Dermis blood vessel endothelial cell (primary cell): ENCODE data around the gene ATP4B. TPM values are rescaled to one million over a fixed set of nuclear protein-coding genes. Genes with fewer than 3 reads are reported as not detected.
"Not testable (repeated sequence)": the region's sequence is repeated elsewhere in the genome, so short reads cannot be mapped to it uniquely, and the experiment has no call there.

Source experiments
- DNase-seq: peaks from one replicate; pipeline ENCODE4 v3.0.0; 2010
- total RNA-seq: library from RNA; depleted of rRNA; stranded (reverse); fragments of >200 nt; gene quantifications from 2 replicates; pipeline ENCODE4 v1.2.3, GENCODE V29; 2014

ATP4B gene
- total RNA-seq, 1 donor from 2014 or later, result not detected

DNA sequence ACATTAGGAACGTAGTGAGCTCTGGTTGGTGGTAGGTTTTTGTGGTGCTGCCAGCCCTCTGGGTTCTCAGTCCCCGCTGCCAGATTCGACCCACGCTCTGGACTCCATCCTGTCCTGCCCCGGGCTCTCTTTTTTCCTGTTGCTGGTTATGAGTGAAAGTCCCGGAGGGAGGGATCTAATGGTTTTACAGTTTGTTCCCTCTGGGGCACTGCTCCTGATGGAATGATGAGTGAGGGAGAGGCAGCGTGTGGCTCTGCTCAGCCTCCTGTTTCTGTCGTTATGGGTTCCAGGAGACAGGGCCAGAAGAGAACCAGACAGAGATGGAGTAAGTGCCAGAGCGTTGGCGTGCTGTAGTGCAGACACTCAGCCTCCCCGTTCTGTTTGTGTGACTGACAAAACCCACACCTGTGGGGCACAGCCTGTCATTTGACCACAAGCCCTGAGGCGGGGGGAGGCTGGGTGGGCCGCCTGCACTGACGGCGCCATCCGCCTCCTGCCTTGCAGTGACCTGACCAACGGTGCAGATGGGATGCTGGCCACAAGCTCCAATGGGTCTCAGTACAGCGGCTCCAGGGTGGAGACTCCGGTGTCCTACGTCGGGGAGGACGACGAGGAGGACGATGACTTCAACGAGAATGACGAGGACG lies 18.3 kb downstream of the ATP4B start:
- no peak for DNase-seq

DNA sequence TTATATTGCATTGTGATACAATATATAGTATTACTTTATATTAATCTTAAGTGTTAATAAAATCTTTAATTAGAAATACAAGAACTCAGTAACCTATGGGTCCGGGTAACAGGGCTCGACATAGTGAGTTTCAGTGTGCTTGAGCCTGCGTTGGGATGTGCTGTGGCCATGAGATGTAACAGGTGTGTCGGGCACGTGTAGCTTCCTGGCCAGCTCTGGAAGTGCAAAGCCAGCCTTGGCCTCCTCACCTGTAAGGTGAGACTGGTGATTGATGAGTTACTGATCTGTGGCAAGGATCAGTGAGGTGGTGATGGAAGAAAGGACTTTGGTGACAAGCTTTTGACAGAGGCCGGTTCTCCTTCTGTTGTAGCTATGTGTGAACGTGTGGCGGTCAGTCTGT lies 19.2 kb downstream of the ATP4B start:
- DNase-seq, result no peak

DNA sequence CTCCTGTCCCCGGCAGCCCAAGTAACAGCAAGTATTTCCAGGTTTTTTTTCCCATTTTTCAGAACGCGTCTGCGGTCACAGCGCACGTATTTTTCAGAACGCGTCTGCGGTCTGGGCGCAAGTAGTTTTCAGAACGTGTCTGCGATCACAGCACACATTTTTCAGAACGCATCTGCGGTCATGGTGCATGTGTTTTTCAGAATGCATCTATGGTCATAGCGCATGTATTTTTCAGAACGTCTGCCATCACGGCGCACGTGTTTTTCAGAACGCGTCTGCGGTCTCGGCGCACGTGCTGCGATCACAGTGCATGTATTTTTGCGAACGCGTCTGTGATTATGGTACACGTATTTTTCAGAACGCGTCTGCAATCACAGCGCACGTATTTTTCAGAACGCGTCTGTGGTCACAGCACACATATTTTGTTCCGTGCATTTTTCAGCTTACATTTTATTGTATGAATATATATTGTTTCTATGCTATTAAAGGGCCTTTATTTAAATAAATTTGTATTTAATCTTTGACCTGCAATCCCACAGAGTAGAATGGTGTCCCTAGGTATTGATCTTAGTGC lies 19.7 kb downstream of the ATP4B start:
- no peak for DNase-seq

DNA sequence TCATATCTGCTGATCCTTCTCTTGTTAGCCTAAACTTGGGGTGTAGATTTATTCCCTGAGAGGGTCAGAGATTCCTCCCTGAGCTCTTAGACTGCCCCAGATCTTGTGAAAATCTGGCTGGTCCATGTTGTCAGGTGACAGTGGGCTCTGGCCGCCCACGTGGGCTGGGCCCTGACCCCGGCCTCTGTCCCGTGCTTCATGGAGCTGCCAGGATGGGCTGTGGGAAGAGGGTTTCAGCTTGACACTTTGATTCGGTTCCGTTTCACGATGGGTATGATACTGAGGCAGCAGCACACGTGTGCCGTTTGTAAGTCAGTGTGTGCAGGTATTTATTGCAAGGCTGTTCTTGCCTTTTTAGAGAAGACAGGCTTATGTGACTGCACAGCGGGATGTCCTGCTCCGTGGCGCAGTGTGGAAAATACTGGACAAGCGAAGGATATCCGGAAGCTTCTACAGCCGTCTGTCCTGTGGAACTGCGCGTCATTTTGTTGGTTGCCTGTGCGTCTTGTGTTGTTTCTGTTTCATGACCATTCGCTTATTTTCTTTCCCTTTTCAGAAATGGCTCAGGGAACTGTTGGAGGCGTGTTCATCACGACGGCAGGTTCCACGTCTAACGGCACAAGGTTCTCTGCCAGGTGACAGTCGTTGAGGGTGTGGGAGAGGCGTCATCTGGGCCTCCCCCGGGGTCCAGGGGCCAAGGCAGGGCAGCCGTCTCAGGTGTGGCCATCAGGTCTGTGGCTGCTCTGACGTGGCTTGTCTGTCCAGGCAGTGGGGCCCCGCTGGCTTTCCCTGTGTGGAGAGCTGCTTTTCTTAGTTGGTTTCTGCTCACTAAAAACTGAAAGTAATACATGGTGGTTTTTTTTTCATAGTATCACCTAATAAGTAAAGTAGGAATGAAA lies 20.5 kb downstream of the ATP4B start:
- no peak for DNase-seq

DNA sequence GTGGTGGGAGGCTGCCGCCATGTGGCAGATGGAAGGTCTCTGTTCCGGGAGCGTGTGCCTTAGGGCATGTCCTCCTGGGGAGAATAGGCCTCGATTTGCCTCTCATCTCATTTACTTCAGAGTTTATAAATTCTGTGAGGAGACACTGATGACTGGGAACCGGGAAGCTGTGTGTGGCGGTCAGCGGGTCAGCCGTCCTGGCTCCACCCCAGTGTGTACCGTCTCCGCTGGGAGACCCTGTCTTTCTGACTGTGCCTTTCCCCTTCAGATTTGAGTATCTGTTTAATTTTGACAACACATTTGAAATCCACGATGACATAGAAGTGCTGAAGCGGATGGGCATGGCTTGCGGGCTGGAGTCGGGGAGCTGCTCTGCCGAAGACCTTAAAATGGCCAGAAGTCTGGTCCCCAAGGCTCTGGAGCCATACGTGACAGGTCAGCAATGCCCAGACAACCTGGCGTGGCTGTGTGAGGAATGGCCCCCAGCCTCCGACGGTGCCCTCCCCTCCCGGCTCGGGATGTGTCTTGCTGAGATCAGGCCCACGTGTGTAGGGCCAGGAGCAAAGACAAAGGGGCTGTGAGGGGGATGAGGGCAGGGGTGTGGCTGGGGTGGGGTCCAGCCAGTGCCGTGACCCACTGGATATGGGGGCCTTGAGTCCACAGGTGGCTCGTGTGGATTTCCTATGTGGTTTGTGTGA lies 21.6 kb downstream of the ATP4B start:
- no peak for DNase-seq

GRCh38 chr13:113635709-113636108 lies 22.3 kb downstream of the ATP4B start:
- DNase-seq, result no peak

GRCh38 chr13:113635048-113635420 lies 23.0 kb downstream of the ATP4B start:
- no peak for DNase-seq

GRCh38 chr13:113634279-113635047 lies 23.5 kb downstream of the ATP4B start:
- no peak for DNase-seq

- DNase-seq, result no peak
Observed at GRCh38 chr13:113633485-113633873, 24.5 kb downstream of the ATP4B start.

GRCh38 chr13:113632706-113633484 lies 25.1 kb downstream of the ATP4B start:
- DNase-seq, result no peak

GRCh38 chr13:113631341-113632095 lies 26.5 kb downstream of the ATP4B start:
- DNase-seq, result no peak

- DNase-seq, result no peak
Observed at GRCh38 chr13:113630804-113631203, 27.2 kb downstream of the ATP4B start.

DNA sequence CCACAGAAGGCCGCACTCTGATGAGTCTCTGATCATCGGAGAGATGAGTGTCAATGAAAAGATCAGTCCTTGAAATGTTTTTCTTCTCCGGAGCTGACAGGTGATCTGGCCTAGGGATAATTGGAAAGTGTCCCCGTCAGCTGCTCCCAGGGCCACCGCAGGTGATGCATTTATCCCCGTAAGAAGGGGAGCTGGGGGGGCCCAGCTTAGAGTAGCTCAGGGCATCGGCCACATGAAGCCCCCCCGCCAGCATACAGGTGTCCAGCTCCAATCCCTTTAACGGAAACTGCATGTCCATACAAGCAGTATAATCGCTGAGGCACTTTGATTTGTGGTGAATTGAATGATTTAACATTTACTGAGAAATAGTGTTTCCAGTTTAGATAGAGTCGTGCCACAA lies 27.7 kb downstream of the ATP4B start:
- no peak for DNase-seq

DNA sequence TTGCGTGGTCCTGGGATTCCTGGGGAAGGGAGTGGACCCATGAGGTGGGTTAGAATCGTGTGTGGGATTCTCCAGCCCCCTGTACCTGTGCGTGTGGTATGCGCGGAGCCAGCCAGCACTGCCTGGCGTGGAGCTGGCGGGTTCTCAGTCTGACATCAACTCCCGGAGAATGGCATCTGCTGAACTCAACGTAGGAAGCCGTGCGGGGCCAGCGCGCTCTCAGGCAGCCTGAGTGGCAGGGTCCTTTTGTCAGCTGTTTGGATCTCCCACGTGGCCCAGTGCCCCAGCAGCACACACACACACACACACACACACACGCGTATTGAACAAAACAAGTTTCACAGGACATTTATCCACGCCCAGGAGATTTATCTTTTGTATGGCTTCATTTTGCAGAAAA lies 28.1 kb downstream of the ATP4B start:
- DNase-seq, result no peak

GRCh38 chr13:113628291-113629270 lies 29.4 kb downstream of the ATP4B start:
- peak; percentile 13 for DNase-seq

- no peak for DNase-seq
Observed at GRCh38 chr13:113627136-113627535, 30.9 kb downstream of the ATP4B start.

GRCh38 chr13:113625965-113626721 lies 31.9 kb downstream of the ATP4B start:
- DNase-seq, result peak; percentile 21

- DNase-seq, result not testable (repeated sequence)
Observed at GRCh38 chr13:113624640-113625304, 33.2 kb downstream of the ATP4B start.
